ENCODE results near the gene SORCS1. TPM values are rescaled to one million over a fixed set of nuclear protein-coding genes. Genes with fewer than 3 reads are reported as not detected.

The SORCS1 gene
- total and polyA plus RNA-seq, 2 of the 8 experiments (the other 6 are each of a cell fraction or from before 2014, with no cell fraction given), result 4.1 to 4.6 TPM

- H2AFZ ChIP-seq (ENCODE audit: low read length), result no peak overlapping the region
- H3K9ac ChIP-seq (replicated peaks in 1 of 4; ENCODE audit: extremely low read depth in 1 of 4, low read depth in 3 of 4, low read length in 3 of 4), result no peak overlapping the region
- FAIRE-seq, result no peak
- no peak overlapping the region for H4K8ac ChIP-seq (ENCODE audit: extremely low read depth, insufficient read depth, low read length)
- no peaks in the 10 kb centered on the region for H3K79me1 ChIP-seq (ENCODE audit: low read depth, low read length)
- no peak overlapping the region for H3K56ac ChIP-seq (replicated peaks; ENCODE audit: insufficient read length, low read depth, low read length)
- H3K79me2 ChIP-seq (ENCODE audit: control insufficient read depth in 1 of 2, insufficient read depth in 2 of 2, low read length in 2 of 2), result no peaks in the 10 kb centered on the region
- no peak for DNase-seq (ENCODE audit: low read depth in 1 of 2, low spot score in 2 of 2)
- H3K27me3 ChIP-seq (replicated peaks in 1 of 4; ENCODE audit: control insufficient read depth in 3 of 4, extremely low read depth in 1 of 4, insufficient read depth in 3 of 4, low read length in 3 of 4), result no peaks in the 10 kb centered on the region
- H3K27ac ChIP-seq (ENCODE audit: low read depth, low read length), result no peak overlapping the region
- no peak overlapping the region for H3K4ac ChIP-seq (replicated peaks; ENCODE audit: insufficient read length, low read depth, low read length)
- peaks cover 0 to 3% (median 2%) of the 10 kb centered on the region in 4 experiments; a peak in 2 of 7 replicates for H3K4me1 ChIP-seq (replicated peaks in 1 of 4; ENCODE audit: control insufficient read depth in 3 of 4, insufficient read depth in 4 of 4, low read length in 3 of 4)
- no peaks in the 10 kb centered on the region for H3K9me3 ChIP-seq (ENCODE audit: insufficient read depth in 2 of 2, low read depth in 1 of 2, low read length in 1 of 2)
- no peak overlapping the region for H2AK5ac ChIP-seq (ENCODE audit: low read depth, low read length)
- H2BK120ac ChIP-seq (replicated peaks; ENCODE audit: low read depth, low read length), result no peak overlapping the region
- no peak overlapping the region for H2BK20ac ChIP-seq (ENCODE audit: low read length)
- H3K18ac ChIP-seq (ENCODE audit: extremely low read depth, low read length), result no peak overlapping the region
- no peaks in the 10 kb centered on the region for H3K23me2 ChIP-seq (ENCODE audit: low read depth, low read length)
- H2BK5ac ChIP-seq (ENCODE audit: low read depth, low read length), result no peak overlapping the region
- no peak overlapping the region for H3K4me2 ChIP-seq (ENCODE audit: insufficient read depth in 1 of 2, low read depth in 2 of 2, low read length in 2 of 2)
- ChIA-PET POLR2A (ENCODE audit: partially characterized antibody) (interaction anchor here (0.6 kb wide), 1 partner anchor 124 kb away, joined by 6 read pairs; no protein-coding TSS in a partner anchor), CTCF (ENCODE audit: partially characterized antibody) (no interaction called here)
- no peaks in the 10 kb centered on the region for H3K36me3 ChIP-seq (ENCODE audit: control insufficient read depth in 2 of 4, insufficient read depth in 4 of 4, low read length in 3 of 4)
- no peak overlapping the region for H4K91ac ChIP-seq (replicated peaks; ENCODE audit: insufficient read length, low read length)
- H4K20me1 ChIP-seq (replicated peaks in 1 of 2; ENCODE audit: control insufficient read depth in 1 of 2, insufficient read depth in 2 of 2, low read length in 2 of 2), result no peaks in the 10 kb centered on the region
- H4K5ac ChIP-seq (ENCODE audit: insufficient read length, low read depth, low read length), result no peak overlapping the region
- H3K4me3 ChIP-seq (ENCODE audit: extremely low read depth in 1 of 4, insufficient read depth in 2 of 4, low read depth in 3 of 4, low read length in 4 of 4), result no peak overlapping the region
- no peak overlapping the region for H2BK12ac ChIP-seq (ENCODE audit: low read depth, low read length)
- WGBS, 2 experiments (ENCODE audit: extremely low coverage in 1 of 2, insufficient coverage in 1 of 2, insufficient read length in 1 of 2, insufficient replicate concordance in 2 of 2, low coverage in 1 of 2, low lambda C conversion rate in 2 of 2, missing lambda C conversion rate in 1 of 2), result 91% methylated on average over 10 of the region's 10 CpGs; no CpG with 5 or more reads in 1 of the 2 experiments
- no peak overlapping the region for H3K14ac ChIP-seq (ENCODE audit: insufficient read length)
- H2BK15ac ChIP-seq (ENCODE audit: low read length), result no peak overlapping the region
- no peak overlapping the region for H3K23ac ChIP-seq (ENCODE audit: insufficient read length)
- no peak for TF ChIP-seq TEAD4 (IDR thresholded peaks at IDR 0.05; ENCODE audit: low read depth, low read length)
- no peak for TF ChIP-seq CTBP2 (IDR thresholded peaks at IDR 0.05; ENCODE audit: borderline replicate concordance, insufficient read depth, insufficient read length, low read length)
- TF ChIP-seq TAF1 (IDR thresholded peaks at IDR 0.05; ENCODE audit: low read depth, low read length), result no peak
- no peak for TF ChIP-seq RFX5 (IDR thresholded peaks at IDR 0.05; ENCODE audit: borderline replicate concordance, low read depth, low read length)
- no peak for TF ChIP-seq BACH1 (IDR thresholded peaks at IDR 0.05; ENCODE audit: low read length)
- no peak for TF ChIP-seq CHD1 (IDR thresholded peaks at IDR 0.05; ENCODE audit: low read depth, low read length)
- TF ChIP-seq JUND (IDR thresholded peaks at IDR 0.05; ENCODE audit: low read length), result no peak
- no peak for TF ChIP-seq MAX (IDR thresholded peaks at IDR 0.05)
- TF ChIP-seq ZNF274 (IDR thresholded peaks at IDR 0.05; ENCODE audit: borderline replicate concordance, extremely low read depth, low read length), result no peak
- TF ChIP-seq EP300 (IDR thresholded peaks at IDR 0.05; ENCODE audit: borderline replicate concordance in 1 of 2, low read depth in 2 of 2, low read length in 2 of 2), result no peak
- no peak for TF ChIP-seq HDAC6 (IDR thresholded peaks at IDR 0.05; ENCODE audit: low read depth, low read length)
Observed at GRCh38 chr10:107037192-107038122, 127.0 kb downstream of the SORCS1 start.
